ENCODE measurements around the gene PBRM1.

The PBRM1 gene

DNA sequence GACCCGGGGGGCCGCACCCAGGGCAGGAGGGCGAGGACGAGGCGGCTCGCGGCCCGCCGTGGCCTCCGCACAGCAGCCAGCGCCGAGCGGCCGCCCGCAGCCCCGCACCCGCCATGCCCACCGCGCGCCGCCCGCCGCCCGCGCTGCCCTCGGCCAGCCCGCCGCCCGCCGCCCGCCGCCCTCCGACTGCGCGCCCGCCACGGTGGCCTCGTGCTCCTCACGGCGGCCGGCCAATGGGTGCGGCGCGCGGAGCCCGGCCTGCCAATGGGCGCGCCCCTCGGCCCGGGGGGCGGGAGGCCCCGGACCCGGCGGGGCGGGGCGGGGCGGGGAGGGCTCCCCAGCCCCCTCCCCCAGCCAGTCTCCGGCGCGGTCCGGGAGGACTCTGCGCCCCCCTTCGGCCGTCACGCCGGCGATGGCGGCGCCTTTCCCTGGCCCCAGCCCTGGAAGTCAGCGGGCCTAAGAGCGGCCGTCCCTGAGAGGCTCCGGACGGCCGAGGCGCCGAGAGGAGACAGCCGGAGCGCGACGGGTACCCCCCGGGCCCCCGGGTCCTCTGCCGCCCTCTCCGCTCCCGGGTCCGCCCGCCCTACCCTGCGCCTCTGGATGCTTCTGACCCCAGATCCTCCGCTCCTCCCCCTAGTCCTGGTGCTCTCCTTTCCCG lies 152.0 kb downstream of the PBRM1 start, which contains the start of gene NT5DC2:
NT5DC2 (minus strand) TSS at position 235 of the 658 bp plus-strand sequence; CDS start at position 115, 120 bp downstream.
- TF ChIP-seq, protein P1, sequence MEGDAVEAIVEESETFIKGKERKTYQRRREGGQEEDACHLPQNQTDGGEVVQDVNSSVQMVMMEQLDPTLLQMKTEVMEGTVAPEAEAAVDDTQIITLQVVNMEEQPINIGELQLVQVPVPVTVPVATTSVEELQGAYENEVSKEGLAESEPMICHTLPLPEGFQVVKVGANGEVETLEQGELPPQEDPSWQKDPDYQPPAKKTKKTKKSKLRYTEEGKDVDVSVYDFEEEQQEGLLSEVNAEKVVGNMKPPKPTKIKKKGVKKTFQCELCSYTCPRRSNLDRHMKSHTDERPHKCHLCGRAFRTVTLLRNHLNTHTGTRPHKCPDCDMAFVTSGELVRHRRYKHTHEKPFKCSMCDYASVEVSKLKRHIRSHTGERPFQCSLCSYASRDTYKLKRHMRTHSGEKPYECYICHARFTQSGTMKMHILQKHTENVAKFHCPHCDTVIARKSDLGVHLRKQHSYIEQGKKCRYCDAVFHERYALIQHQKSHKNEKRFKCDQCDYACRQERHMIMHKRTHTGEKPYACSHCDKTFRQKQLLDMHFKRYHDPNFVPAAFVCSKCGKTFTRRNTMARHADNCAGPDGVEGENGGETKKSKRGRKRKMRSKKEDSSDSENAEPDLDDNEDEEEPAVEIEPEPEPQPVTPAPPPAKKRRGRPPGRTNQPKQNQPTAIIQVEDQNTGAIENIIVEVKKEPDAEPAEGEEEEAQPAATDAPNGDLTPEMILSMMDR (IDR thresholded peaks at IDR 0.05; ENCODE audit: unreplicated experiment in 3 of 3) = no peak
- H3K9me3 Mint-ChIP-seq = no peaks in the 10 kb centered on the region
- peaks cover 11% of the 10 kb centered on the region for H3K36me3 Mint-ChIP-seq (ENCODE audit: low read depth)
- H3K4me1 Mint-ChIP-seq = peaks cover 45% of the 10 kb centered on the region
- H3K4me3 Mint-ChIP-seq = peak within 1 kb of the TSS; percentile 97 to 100 (median 97)
- peaks cover 4% of the 10 kb centered on the region for H3K27me3 Mint-ChIP-seq (ENCODE audit: low read depth)
- peak within 1 kb of the TSS; percentile 81 to 96 (median 88) for H3K27ac Mint-ChIP-seq

DNA sequence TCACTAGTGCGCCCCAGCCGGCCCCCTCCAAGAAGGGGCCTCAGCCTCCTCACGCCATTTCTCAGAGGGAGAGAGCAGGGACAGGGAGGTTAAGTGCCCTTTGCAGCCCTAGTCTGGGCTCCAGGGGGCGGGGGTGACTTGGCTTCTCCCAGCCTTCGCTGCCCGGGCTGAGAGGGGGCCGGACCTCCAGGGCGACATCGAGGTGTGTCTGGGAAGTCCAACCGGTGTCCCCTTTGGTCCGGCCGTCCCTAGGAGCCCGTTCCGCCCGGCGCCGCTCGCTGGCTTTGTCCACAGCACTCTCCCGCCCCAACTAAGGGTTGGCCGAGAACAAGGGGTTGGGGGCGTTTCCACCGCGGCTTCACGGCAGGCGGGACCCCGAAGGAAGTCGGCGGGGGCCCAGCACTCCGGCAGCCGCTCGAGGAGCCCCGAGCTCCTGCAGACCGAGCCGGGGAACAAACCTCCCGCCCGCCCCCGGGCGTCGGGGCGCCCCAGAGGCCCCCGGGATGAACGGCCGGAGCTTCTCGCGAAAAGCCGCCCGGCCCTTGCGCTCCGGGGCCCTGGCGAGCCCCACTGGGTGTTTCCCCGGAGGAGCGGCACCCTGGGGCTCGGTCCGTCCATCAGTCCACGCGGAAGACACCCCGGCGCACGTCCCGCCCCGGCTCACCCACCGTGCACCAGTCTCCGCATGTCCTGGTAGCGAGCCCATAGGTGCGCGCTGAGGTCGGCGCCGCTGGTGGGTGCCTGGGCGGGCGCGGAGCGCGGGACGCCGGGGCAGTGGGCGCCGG lies 152.7 kb downstream of the PBRM1 start:
- Mint-ChIP-seq H3K9me3 (no peaks in the 10 kb centered on the region), H3K4me3 (peak overlapping the region; percentile 87 to 91 (median 89)), H3K36me3 (ENCODE audit: low read depth) (peaks cover 11% of the 10 kb centered on the region), H3K27ac (peak overlapping the region; percentile 66 to 81 (median 76)), H3K27me3 (ENCODE audit: low read depth) (peaks cover 4% of the 10 kb centered on the region), H3K4me1 (peaks cover 41% of the 10 kb centered on the region)
- TF ChIP-seq, protein P1 (IDR thresholded peaks at IDR 0.05; ENCODE audit: unreplicated experiment in 3 of 3) = no peak

DNA sequence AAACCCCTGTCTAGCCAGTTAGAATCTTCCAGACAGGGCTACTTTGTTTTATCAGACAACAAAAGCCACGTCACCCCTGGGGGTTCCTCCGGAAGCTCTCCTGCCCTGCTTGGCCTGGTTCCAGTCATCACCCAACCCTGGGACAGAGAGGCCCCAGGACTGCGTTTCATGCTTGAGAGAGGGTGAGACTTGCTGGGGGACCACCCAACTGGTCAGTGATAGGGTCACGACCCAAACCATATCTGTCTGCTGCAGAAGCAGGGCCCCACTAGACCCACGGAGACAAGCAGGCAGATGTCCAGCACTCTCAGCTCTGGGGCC lies 153.2 kb downstream of the PBRM1 start:
- Mint-ChIP-seq H3K36me3 (ENCODE audit: low read depth) (peaks cover 11% of the 10 kb centered on the region), H3K27me3 (ENCODE audit: low read depth) (peaks cover 4% of the 10 kb centered on the region), H3K4me1 (peaks cover 35% of the 10 kb centered on the region), H3K27ac (peak overlapping the region; percentile 66 to 81 (median 76)), H3K9me3 (no peaks in the 10 kb centered on the region), H3K4me3 (peak overlapping the region; percentile 87 to 91 (median 89))
- TF ChIP-seq, protein P1 (IDR thresholded peaks at IDR 0.05; ENCODE audit: unreplicated experiment in 3 of 3) = no peak

DNA sequence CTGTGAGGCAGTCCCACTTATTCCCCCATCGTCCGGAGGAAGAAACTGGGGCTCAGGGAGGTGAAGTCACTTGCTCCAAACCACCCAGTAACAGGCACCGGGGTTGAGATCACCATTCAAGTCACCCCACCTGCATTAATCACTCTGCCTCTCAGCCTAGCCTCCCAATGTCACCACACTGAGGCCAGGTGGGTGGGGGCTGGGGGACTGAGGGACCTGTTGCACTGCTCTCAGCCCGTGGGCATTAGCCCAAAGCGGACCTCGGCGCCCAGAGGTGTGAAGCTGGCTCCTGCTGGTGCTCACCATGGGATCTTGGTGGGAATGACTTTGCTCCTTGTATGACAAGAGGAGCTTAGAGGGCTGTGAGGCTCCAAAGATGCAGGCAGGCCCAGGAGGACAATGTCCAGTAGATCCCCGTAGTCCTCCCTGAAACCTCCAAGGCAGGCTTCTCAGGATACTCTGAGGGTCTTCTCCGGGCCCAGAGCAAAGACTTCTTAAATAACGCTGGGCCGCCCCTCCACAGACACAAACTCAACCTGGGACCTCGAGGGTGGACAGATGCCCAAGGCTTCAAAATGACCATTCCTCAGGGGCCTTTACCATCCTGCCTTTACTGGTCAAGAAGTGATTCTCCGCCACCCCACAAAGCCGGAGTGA lies 153.7 kb downstream of the PBRM1 start:
- H3K4me1 Mint-ChIP-seq = peaks cover 32% of the 10 kb centered on the region
- peak overlapping the region; percentile 87 to 91 (median 89) for H3K4me3 Mint-ChIP-seq
- peaks cover 4% of the 10 kb centered on the region for H3K27me3 Mint-ChIP-seq (ENCODE audit: low read depth)
- peak overlapping the region; percentile 66 to 81 (median 76) for H3K27ac Mint-ChIP-seq
- peaks cover 14% of the 10 kb centered on the region for H3K36me3 Mint-ChIP-seq (ENCODE audit: low read depth)
- no peaks in the 10 kb centered on the region for H3K9me3 Mint-ChIP-seq
- TF ChIP-seq, protein P1 (IDR thresholded peaks at IDR 0.05; ENCODE audit: unreplicated experiment in 3 of 3) = no peak

DNA sequence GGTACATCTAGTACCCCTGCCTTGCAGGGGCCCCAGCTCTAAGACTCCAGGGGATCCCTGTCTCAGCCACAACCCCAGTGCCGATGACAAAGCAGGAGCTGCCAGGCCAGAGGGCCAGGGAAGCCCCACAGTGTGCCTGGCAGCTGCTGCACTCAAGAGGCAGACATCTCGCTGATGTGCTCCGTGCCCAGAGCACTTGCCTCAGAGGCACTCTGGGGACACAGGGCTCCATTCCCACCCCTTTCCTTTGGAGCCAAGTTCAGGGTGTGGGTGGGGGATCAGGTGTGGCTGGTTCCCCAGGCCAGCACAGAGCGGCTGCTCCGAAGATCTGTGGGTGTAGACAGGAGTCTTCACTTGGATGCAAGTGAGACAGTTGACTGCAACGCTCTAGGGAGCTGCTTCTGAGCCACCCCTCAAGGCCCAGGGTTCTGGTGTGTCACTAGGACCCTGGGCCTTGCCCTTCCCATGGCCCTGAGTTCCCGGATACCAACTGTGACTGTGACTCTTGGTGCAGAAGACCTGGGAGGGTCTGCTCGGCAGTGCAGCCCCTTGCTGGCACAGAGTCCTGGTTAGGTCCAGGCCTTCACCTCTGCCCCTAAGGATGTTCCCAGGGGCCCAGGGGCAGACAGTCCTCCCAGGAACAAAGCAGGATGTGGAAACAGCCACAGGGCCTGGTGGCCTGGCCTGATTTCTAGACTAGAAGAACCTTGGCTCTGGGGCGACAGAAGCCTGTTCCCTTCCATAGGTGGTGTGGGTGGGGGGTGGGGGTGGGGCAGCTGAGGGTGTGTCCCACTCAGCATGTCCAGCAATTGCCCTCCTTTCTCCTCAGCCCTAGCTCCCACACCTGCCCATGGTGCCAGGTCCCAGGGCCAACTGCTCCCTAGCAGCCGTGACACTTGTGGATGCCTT lies 154.5 kb downstream of the PBRM1 start:
- Mint-ChIP-seq H3K27ac (no peak overlapping the region), H3K4me1 (peaks cover 31% of the 10 kb centered on the region), H3K27me3 (ENCODE audit: low read depth) (peaks cover 4% of the 10 kb centered on the region), H3K9me3 (no peaks in the 10 kb centered on the region), H3K36me3 (ENCODE audit: low read depth) (peaks cover 19% of the 10 kb centered on the region), H3K4me3 (peak overlapping the region; percentile 87 to 91 (median 89))
- TF ChIP-seq, protein P1 (IDR thresholded peaks at IDR 0.05; ENCODE audit: unreplicated experiment in 3 of 3) = no peak
